Measurements from ENCODE around the gene SFI1. TPM values are rescaled to one million over a fixed set of nuclear protein-coding genes. Genes with fewer than 3 reads are reported as not detected.

Gene SFI1
- total RNA-seq = 39.5 and 40.6 TPM in 2 replicates
- long read RNA-seq, full-length matches to known transcripts = 1 of 15 reads
- long read RNA-seq, partial matches to known transcripts = 5 of 15 reads
- long read RNA-seq, other reads (novel, unspliced or antisense) = 9 of 15 reads

GRCh38 chr22:31496007-31496734 is at the start of gene SFI1:
Gene SFI1 (plus strand): TSS chr22:31496536. CDS start chr22:31508285, 11,749 bp downstream.
- Mint-ChIP-seq H3K9me3 (ENCODE audit: unreplicated experiment) (no peaks in the 10 kb centered on the region), H3K27me3 (ENCODE audit: unreplicated experiment) (no peaks in the 10 kb centered on the region), H3K4me3 (ENCODE audit: unreplicated experiment) (peak within 1 kb of the TSS; percentile 93), H3K36me3 (ENCODE audit: unreplicated experiment) (no peaks in the 10 kb centered on the region), H3K27ac (ENCODE audit: unreplicated experiment) (peak within 1 kb of the TSS; percentile 88), H3K4me1 (ENCODE audit: unreplicated experiment) (peaks cover 22% of the 10 kb centered on the region)
- peak; percentile 39 for TF ChIP-seq CTCF (IDR thresholded peaks at IDR 0.05)
- DNase-seq (ENCODE audit: extremely low spot score, unreplicated experiment) = peak; percentile 97

GRCh38 chr22:31446767-31447166 is 49.6 kb upstream of the SFI1 start:
- no peaks in the 10 kb centered on the region for H3K4me1 Mint-ChIP-seq (ENCODE audit: unreplicated experiment)
- H3K36me3 Mint-ChIP-seq (ENCODE audit: unreplicated experiment) = peaks cover 45% of the 10 kb centered on the region
- H3K27me3 Mint-ChIP-seq (ENCODE audit: unreplicated experiment) = no peaks in the 10 kb centered on the region
- TF ChIP-seq CTCF (IDR thresholded peaks at IDR 0.05) = no peak
- no peak for DNase-seq (ENCODE audit: extremely low spot score, unreplicated experiment)
- no peak overlapping the region for H3K4me3 Mint-ChIP-seq (ENCODE audit: unreplicated experiment)
- H3K9me3 Mint-ChIP-seq (ENCODE audit: unreplicated experiment) = no peaks in the 10 kb centered on the region
- H3K27ac Mint-ChIP-seq (ENCODE audit: unreplicated experiment) = no peak overlapping the region

- Mint-ChIP-seq H3K4me3 (ENCODE audit: unreplicated experiment) (no peak overlapping the region), H3K4me1 (ENCODE audit: unreplicated experiment) (no peaks in the 10 kb centered on the region), H3K27ac (ENCODE audit: unreplicated experiment) (no peak overlapping the region), H3K36me3 (ENCODE audit: unreplicated experiment) (peaks cover 46% of the 10 kb centered on the region), H3K9me3 (ENCODE audit: unreplicated experiment) (no peaks in the 10 kb centered on the region), H3K27me3 (ENCODE audit: unreplicated experiment) (no peaks in the 10 kb centered on the region)
- no peak for TF ChIP-seq CTCF (IDR thresholded peaks at IDR 0.05)
- DNase-seq (ENCODE audit: extremely low spot score, unreplicated experiment) = no peak
Measured at GRCh38 chr22:31447337-31447736, 49.0 kb upstream of the SFI1 start.

- Mint-ChIP-seq H3K27me3 (ENCODE audit: unreplicated experiment) (no peaks in the 10 kb centered on the region), H3K27ac (ENCODE audit: unreplicated experiment) (no peak overlapping the region), H3K9me3 (ENCODE audit: unreplicated experiment) (no peaks in the 10 kb centered on the region), H3K4me3 (ENCODE audit: unreplicated experiment) (no peak overlapping the region), H3K4me1 (ENCODE audit: unreplicated experiment) (no peaks in the 10 kb centered on the region), H3K36me3 (ENCODE audit: unreplicated experiment) (peaks cover 44% of the 10 kb centered on the region)
- DNase-seq (ENCODE audit: extremely low spot score, unreplicated experiment) = no peak
- TF ChIP-seq CTCF (IDR thresholded peaks at IDR 0.05) = no peak
Measured at GRCh38 chr22:31448382-31448781, 48.0 kb upstream of the SFI1 start.

GRCh38 chr22:31449506-31449905 is 46.8 kb upstream of the SFI1 start:
- Mint-ChIP-seq H3K27me3 (ENCODE audit: unreplicated experiment) (no peaks in the 10 kb centered on the region), H3K36me3 (ENCODE audit: unreplicated experiment) (peaks cover 48% of the 10 kb centered on the region), H3K9me3 (ENCODE audit: unreplicated experiment) (no peaks in the 10 kb centered on the region), H3K4me3 (ENCODE audit: unreplicated experiment) (no peak overlapping the region), H3K27ac (ENCODE audit: unreplicated experiment) (no peak overlapping the region), H3K4me1 (ENCODE audit: unreplicated experiment) (no peaks in the 10 kb centered on the region)
- no peak for TF ChIP-seq CTCF (IDR thresholded peaks at IDR 0.05)
- no peak for DNase-seq (ENCODE audit: extremely low spot score, unreplicated experiment)

All from osteocyte (in vitro differentiated cells).